Thymus (tissue), 11 donors: ENCODE data around the gene AXL. TPM values are rescaled to one million over a fixed set of nuclear protein-coding genes. Genes with fewer than 3 reads are reported as not detected.
"Not testable (repeated sequence)": the region's sequence is repeated elsewhere in the genome, so short reads cannot be mapped to it uniquely, and the experiment has no call there.

Experiments used
- DNase-seq, 9 donors: peaks; one replicate each; pipeline ENCODE4 v3.0.0-alpha.2; 2013; ENCODE audit warnings: low spot score in 9 of 9, low read depth in 6 of 9, missing footprints in 1 of 9
- H3K27ac ChIP-seq, 2 donors: one replicate each; pipeline ENCODE4 v1.5.1; 2013; ENCODE audit warnings: control low read depth in 1 of 2, low read depth in 1 of 2, low read length in 1 of 2, mild to moderate bottlenecking in 1 of 2, moderate library complexity in 1 of 2
- H3K27me3 ChIP-seq, 2 donors: one replicate each; pipeline ENCODE4 v1.5.1; 2013; ENCODE audit warnings: low read length in 1 of 2; ENCODE audit not compliant: control insufficient read depth in 2 of 2, insufficient read depth in 1 of 2
- H3K36me3 ChIP-seq, 2 donors: one replicate each; pipeline ENCODE4 v1.5.1; 2013; ENCODE audit warnings: low read length in 1 of 2, mild to moderate bottlenecking in 1 of 2, moderate library complexity in 1 of 2; ENCODE audit not compliant: control insufficient read depth in 2 of 2, insufficient read depth in 2 of 2
- H3K4me1 ChIP-seq, 2 donors: one replicate each; pipeline ENCODE4 v1.5.1; 2013; ENCODE audit warnings: low read length in 2 of 2; ENCODE audit not compliant: control insufficient read depth in 2 of 2, insufficient read depth in 2 of 2
- H3K4me3 ChIP-seq, 2 donors: one replicate each; pipeline ENCODE4 v1.5.1; 2013; ENCODE audit warnings: low read length in 2 of 2, control low read depth in 1 of 2, mild to moderate bottlenecking in 1 of 2
- H3K9me3 ChIP-seq, 2 donors: one replicate each; pipeline ENCODE4 v1.5.1; 2013; ENCODE audit warnings: low read length in 1 of 2, mild to moderate bottlenecking in 1 of 2; ENCODE audit not compliant: control insufficient read depth in 2 of 2, insufficient read depth in 1 of 2
- WGBS: extraction: QIAGEN DNeasy Blood & Tissue Kit; methylation state at CpG from one replicate; pipeline ENCODE4 v1.1.7; 2013; 5-methylcytosine and 5-hydroxymethylcytosine counted together
- polyA plus RNA-seq: library from polyadenylated mRNA; stranded (reverse); fragments of 200-250 nt; gene quantifications from one replicate; pipeline ENCODE4 v1.2.3, GENCODE V29; 2013
- total RNA-seq: library from RNA; stranded (reverse); fragments of 120-200 nt; gene quantifications from one replicate; pipeline ENCODE4 v1.2.4, GENCODE V29; 2013
- donor health status: healthy.

Gene AXL
- total and polyA plus RNA-seq, 2 donors: 9.5 to 11.9 TPM

DNA sequence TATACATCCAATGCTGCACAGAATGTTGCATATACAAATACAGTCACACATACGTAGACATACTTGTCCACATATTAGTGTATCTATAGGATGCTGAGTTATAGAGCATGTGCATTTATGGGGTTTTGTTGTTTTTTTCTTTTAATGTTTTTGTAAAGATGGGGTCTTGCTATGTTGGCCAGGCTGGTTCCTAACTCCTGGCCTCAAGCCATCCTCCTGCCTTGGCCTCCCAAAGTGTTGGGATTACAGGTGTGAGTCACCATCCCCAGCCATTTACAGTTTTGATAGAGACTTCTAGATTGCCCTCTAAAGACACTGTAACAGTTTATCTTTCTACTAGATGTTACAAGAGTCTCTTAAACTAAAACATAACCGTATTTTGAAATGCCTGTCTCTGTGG lies 59.5 kb downstream of the AXL start:
- Histone ChIP-seq H3K27ac (no peak overlapping the region), H3K4me3 (no peak overlapping the region), H3K4me1 (no peaks in the 10 kb centered on the region), H3K9me3 (no peaks in the 10 kb centered on the region), H3K36me3 (peaks cover 88 to 92% of the 10 kb centered on the region in 2 donors), H3K27me3 (no peaks in the 10 kb centered on the region)
- 98% methylated on average over 2 of the region's 2 CpGs for WGBS
- DNase-seq: no peak

DNA sequence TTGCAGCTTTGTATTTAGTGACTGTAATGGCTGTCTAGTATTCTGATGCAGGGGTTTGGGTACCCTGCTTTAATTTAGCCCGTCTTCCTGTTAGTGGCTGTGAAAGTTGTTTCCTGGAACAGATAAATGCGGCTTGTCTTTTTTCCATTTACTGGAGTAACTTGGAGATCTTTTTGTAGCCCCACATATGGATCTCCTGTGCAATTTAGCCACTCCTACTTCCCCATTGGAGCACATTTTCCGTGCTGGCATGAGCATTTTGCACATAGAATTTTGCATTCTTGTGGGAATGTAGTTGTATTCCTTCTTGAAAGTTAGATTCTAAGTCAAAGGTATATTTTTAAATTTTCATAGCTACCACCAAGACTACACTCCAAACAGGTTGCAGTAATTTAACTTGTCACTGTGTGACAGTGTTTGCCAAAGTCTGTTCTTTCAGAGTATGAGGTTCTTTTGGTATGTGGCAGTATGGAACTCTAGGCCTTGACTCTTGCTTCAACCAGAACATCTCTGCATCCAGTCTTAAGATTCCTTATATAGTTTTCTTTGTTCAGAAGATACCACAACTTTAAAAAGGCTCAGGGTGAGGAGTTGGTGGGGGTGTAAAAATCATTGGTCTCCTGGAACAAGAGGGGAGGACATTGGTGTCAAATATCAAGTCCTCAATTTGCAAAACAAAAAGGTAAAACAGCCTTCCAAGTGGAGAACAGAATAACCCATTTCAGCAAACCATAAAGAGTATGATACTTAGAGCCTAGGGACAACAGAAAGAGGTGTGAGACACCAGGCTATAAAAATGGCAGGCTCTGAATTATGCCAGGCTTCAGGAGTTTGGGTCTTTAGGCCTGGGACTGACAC lies 69.9 kb downstream of the AXL start:
- Histone ChIP-seq H3K27me3 (no peaks in the 10 kb centered on the region), H3K9me3 (no peaks in the 10 kb centered on the region), H3K4me3 (no peak overlapping the region), H3K4me1 (no peaks in the 10 kb centered on the region), H3K27ac (no peak overlapping the region), H3K36me3 (peaks cover 88 to 89% of the 10 kb centered on the region in 2 donors)
- 97% methylated on average over 3 of the region's 3 CpGs for WGBS
- no peak for DNase-seq

DNA sequence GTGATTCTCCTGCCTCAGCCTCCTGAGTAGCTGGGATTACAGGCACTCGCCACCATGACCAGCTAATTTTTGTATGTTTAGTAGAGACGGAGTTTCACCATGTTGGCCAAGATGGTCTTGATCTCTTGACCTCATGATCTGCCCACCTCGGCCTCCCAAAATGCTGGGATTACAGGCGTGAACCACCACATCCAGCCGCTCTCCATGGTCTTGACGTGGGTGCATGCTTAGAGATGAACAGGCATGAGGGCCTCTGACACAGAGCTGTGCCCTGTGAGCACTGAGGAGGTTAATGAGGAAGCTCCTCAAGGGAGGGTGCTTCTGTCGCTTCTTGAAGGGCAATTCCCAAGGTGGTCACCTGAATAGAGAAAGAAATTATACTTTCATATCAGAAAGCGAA lies 70.8 kb downstream of the AXL start:
- WGBS: 97% methylated on average over 8 of the region's 8 CpGs
- not testable (repeated sequence) for H3K27me3 ChIP-seq, H3K4me3 ChIP-seq, DNase-seq, H3K4me1 ChIP-seq, H3K9me3 ChIP-seq, H3K27ac ChIP-seq
- peaks cover 88 to 90% of the 10 kb centered on the region in 2 donors for H3K36me3 ChIP-seq

GRCh38 chr19:41294393-41294792 lies 75.4 kb downstream of the AXL start:
- Histone ChIP-seq H3K36me3 (peaks cover 94 to 97% of the 10 kb centered on the region in 2 donors), H3K9me3 (no peaks in the 10 kb centered on the region), H3K4me3 (no peak overlapping the region), H3K4me1 (peaks cover 1 to 17% of the 10 kb centered on the region in 2 donors), H3K27ac (no peak overlapping the region), H3K27me3 (no peaks in the 10 kb centered on the region)
- WGBS: 98% methylated on average over 10 of the region's 10 CpGs
- DNase-seq: no peak

GRCh38 chr19:41295499-41295898 lies 76.5 kb downstream of the AXL start:
- H3K4me3 ChIP-seq: no peak overlapping the region
- no peak overlapping the region for H3K27ac ChIP-seq
- no peak for DNase-seq
- H3K9me3 ChIP-seq: no peaks in the 10 kb centered on the region
- WGBS: 97% methylated on average over 6 of the region's 6 CpGs
- no peaks in the 10 kb centered on the region for H3K27me3 ChIP-seq
- H3K4me1 ChIP-seq: peaks cover 5 to 17% of the 10 kb centered on the region in 2 donors
- H3K36me3 ChIP-seq: peaks cover 94 to 97% of the 10 kb centered on the region in 2 donors

GRCh38 chr19:41296433-41296871 lies 77.4 kb downstream of the AXL start:
- Histone ChIP-seq H3K4me1 (peaks cover 5 to 17% of the 10 kb centered on the region in 2 donors), H3K36me3 (peaks cover 92 to 99% of the 10 kb centered on the region in 2 donors), H3K4me3 (no peak overlapping the region), H3K27ac (peak overlapping the region in 1 of 2 donors; percentile 56), H3K9me3 (no peaks in the 10 kb centered on the region), H3K27me3 (no peaks in the 10 kb centered on the region)
- WGBS: 66% methylated on average over 2 of the region's 2 CpGs
- peak in 1 of 9 donors; percentile 20 for DNase-seq

GRCh38 chr19:41297628-41298347 lies 78.8 kb downstream of the AXL start:
- 93% methylated on average over 7 of the region's 7 CpGs for WGBS
- H3K4me1 ChIP-seq: peaks cover 5 to 25% of the 10 kb centered on the region in 2 donors
- no peaks in the 10 kb centered on the region for H3K9me3 ChIP-seq
- no peak for DNase-seq
- no peaks in the 10 kb centered on the region for H3K27me3 ChIP-seq
- peaks cover 92 to 96% of the 10 kb centered on the region in 2 donors for H3K36me3 ChIP-seq
- H3K4me3 ChIP-seq: no peak overlapping the region
- H3K27ac ChIP-seq: peak overlapping the region; percentile 1 to 63

DNA sequence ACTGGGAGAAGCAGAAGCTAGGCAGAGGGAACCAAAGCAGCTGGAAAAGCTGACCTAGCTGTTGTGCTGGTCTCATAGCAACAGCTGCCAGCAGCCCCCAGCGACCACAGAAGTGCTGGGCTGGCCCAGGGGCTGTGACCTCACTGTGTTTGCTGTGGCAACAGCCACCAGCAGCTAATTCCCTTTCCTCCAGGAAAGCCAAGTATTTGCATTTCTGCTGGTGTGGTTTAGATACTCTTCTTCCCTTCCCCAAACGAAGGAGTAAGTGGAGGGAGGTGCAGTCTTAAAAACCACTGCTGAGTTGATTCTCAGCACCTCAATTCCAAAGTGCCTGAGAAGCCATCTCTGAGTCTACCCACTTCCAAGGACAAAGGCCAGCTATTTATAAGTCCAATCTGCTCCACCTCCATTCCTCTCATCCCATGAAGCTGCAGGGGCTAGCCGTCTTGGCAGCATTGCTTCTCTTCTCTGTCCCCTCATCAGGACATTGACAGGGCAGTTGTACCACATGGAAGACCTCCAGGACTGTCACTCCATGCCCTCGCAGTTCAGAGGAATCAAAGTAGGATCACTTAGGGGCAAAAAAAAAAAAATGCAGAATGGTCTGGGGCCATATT lies 79.4 kb downstream of the AXL start:
- peaks cover 94 to 96% of the 10 kb centered on the region in 2 donors for H3K36me3 ChIP-seq
- no peak overlapping the region for H3K4me3 ChIP-seq
- H3K27me3 ChIP-seq: no peaks in the 10 kb centered on the region
- H3K27ac ChIP-seq: peak overlapping the region in 1 of 2 donors; percentile 3
- H3K9me3 ChIP-seq: no peaks in the 10 kb centered on the region
- no peak for DNase-seq
- peaks cover 5 to 29% of the 10 kb centered on the region in 2 donors for H3K4me1 ChIP-seq
- WGBS: 46% methylated on average over 4 of the region's 4 CpGs
